PC-3 (cell line): ENCODE data around the gene CELF2. TPM values are rescaled to one million over a fixed set of nuclear protein-coding genes. Genes with fewer than 3 reads are reported as not detected.

Experiments
- ATAC-seq: fragments of 200-7000 bp; cut with Tn5 transposase; 2 replicates; pipeline ENCODE4 v1.9.1; 2020; ENCODE audit warnings: mild to moderate bottlenecking, moderate library complexity
- BruUV-seq: library from RNA; stranded (reverse); fragments of 400-500 nt; replicated peaks from 2 replicates; lab custom pipeline; 2021; lab: Mats Ljungman, UMichigan
- CTCF ChIA-PET: fragments of 300-600 bp; sonication (Branson Sonifier 250); formaldehyde crosslinking; loops from one replicate; lab custom pipeline; 2022; ENCODE audit warnings: antibody characterized with exemption; lab: Charles Lee
- POLR2A ChIA-PET: fragments of 300-600 bp; sonication (Branson Sonifier 250); formaldehyde crosslinking; loops from one replicate; lab custom pipeline; 2022; ENCODE audit warnings: antibody characterized with exemption; ENCODE audit not compliant: unreplicated experiment; lab: Charles Lee
- DNase-seq: peaks from one replicate; pipeline ENCODE4 v3.0.0-alpha.2; 2015
- H2AFZ ChIP-seq: fragments of 300-600 bp; sonication (generic); 2 replicates; pipeline ENCODE4 v1.6.0; 2016; ENCODE audit warnings: antibody characterized with exemption, low read length
- H3F3A ChIP-seq: fragments of 300-600 bp; sonication (generic); one replicate; pipeline ENCODE4 v1.6.0; 2017; ENCODE audit warnings: antibody characterized with exemption, low read length, control low read depth, mild to moderate bottlenecking; ENCODE audit not compliant: unreplicated experiment
- H3K27ac ChIP-seq: fragments of 300-600 bp; sonication (generic); 2 replicates; pipeline ENCODE4 v1.5.1; 2016; ENCODE audit warnings: mild to moderate bottlenecking, low read length
- H3K27me3 ChIP-seq: fragments of 300-600 bp; sonication (generic); 2 replicates; pipeline ENCODE4 v1.6.1; 2016; ENCODE audit warnings: low read length, mixed read lengths
- H3K36me3 ChIP-seq: fragments of 300-600 bp; sonication (generic); 2 replicates; pipeline ENCODE4 v1.6.1; 2016; ENCODE audit warnings: low read depth, mixed run types, low read length, mixed read lengths
- H3K4me1 ChIP-seq: fragments of 300-600 bp; sonication (generic); 2 replicates; pipeline ENCODE4 v1.5.1; 2016; ENCODE audit warnings: low read length; ENCODE audit not compliant: insufficient read depth
- H3K4me2 ChIP-seq: fragments of 300-600 bp; sonication (generic); 2 replicates; pipeline ENCODE4 v1.6.0; 2016; ENCODE audit warnings: low read length
- H3K4me3 ChIP-seq: fragments of 300-600 bp; sonication (generic); 2 replicates; pipeline ENCODE4 v1.5.1; 2016; ENCODE audit warnings: mild to moderate bottlenecking, low read length, mixed read lengths
- H3K79me2 ChIP-seq: fragments of 300-600 bp; sonication (generic); 2 replicates; pipeline ENCODE4 v1.6.1; 2017; ENCODE audit warnings: low read length, mixed read lengths
- H3K9ac ChIP-seq: fragments of 300-600 bp; sonication (generic); 2 replicates; pipeline ENCODE4 v1.6.0; 2016; ENCODE audit warnings: mild to moderate bottlenecking, low read length
- H3K9me2 ChIP-seq: fragments of 300-600 bp; sonication (generic); replicated peaks from 2 replicates; pipeline ENCODE4 v1.6.1; 2016; ENCODE audit warnings: mixed run types, low read length, mixed read lengths
- H3K9me3 ChIP-seq: fragments of 300-600 bp; sonication (generic); 2 replicates; pipeline ENCODE4 v1.6.1; 2016; ENCODE audit warnings: low read length, mixed read lengths
- H4K20me1 ChIP-seq: fragments of 300-600 bp; sonication (generic); 2 replicates; pipeline ENCODE4 v1.6.1; 2016; ENCODE audit warnings: low read length, mixed read lengths
- CTCF ChIP-seq: fragments of 300-600 bp; sonication (generic); conservative IDR thresholded peaks from 2 replicates; pipeline ENCODE4 v1.5.1; 2017; ENCODE audit warnings: antibody characterized with exemption, low read depth, mild to moderate bottlenecking, low read length
- EZH2 ChIP-seq: fragments of 300-600 bp; sonication (generic); IDR thresholded peaks from one replicate; pipeline ENCODE4 v1.6.1; 2017; ENCODE audit warnings: antibody characterized with exemption, mild to moderate bottlenecking, low read length; ENCODE audit not compliant: unreplicated experiment
- EZH2phosphoT487 ChIP-seq: fragments of 300-600 bp; sonication (generic); IDR thresholded peaks from 2 replicates; pipeline ENCODE4 v1.6.1; 2018; ENCODE audit warnings: mild to moderate bottlenecking, antibody characterized with exemption, low read length, borderline replicate concordance
- intact Hi-C: fragments of 100-400 bp; cut with micrococcal nuclease; formaldehyde crosslinking; loops from 2 replicates; pipeline ENCODE4 v1.9.0; 2023
- total RNA-seq: library from RNA; depleted of rRNA; stranded (reverse); fragments of >200 nt; gene quantifications from 2 replicates; pipeline ENCODE4 v1.2.3, GENCODE V29; 2014

CELF2 gene
- total RNA-seq, 1 experiment from 2014 or later = not detected

GRCh38 chr10:11095374-11095801, 77.7 kb downstream of the CELF2 start:
- H3K4me1 ChIP-seq = no peaks in the 10 kb centered on the region
- ChIA-PET POLR2A (no interaction called here), CTCF (no interaction called here)
- no peak overlapping the region for H3K27ac ChIP-seq
- H3F3A ChIP-seq = no peaks in the 10 kb centered on the region
- no peak overlapping the region for H2AFZ ChIP-seq
- H3K9ac ChIP-seq = no peak overlapping the region
- H3K27me3 ChIP-seq = no peaks in the 10 kb centered on the region
- no peaks in the 10 kb centered on the region for H3K36me3 ChIP-seq
- no peaks in the 10 kb centered on the region for H3K9me3 ChIP-seq
- no peaks in the 10 kb centered on the region for H3K9me2 ChIP-seq
- no peak overlapping the region for H3K4me3 ChIP-seq
- no peak overlapping the region for H3K4me2 ChIP-seq
- TF ChIP-seq EZH2 (no peak), CTCF (no peak)
- H4K20me1 ChIP-seq = no peaks in the 10 kb centered on the region
- ATAC-seq = no peak
- BruUV-seq = no TSS peak
- no peaks in the 10 kb centered on the region for H3K79me2 ChIP-seq
- intact Hi-C loops = no loop called here
- no peak for DNase-seq

GRCh38 chr10:11096422-11096821, 78.8 kb downstream of the CELF2 start:
- no peak for DNase-seq
- BruUV-seq = no TSS peak
- TF ChIP-seq EZH2phosphoT487 (no peak), EZH2 (no peak), CTCF (no peak)
- Histone ChIP-seq H3K79me2 (no peaks in the 10 kb centered on the region), H3K27ac (no peak overlapping the region), H3K4me3 (no peak overlapping the region), H3K4me1 (no peaks in the 10 kb centered on the region), H3K27me3 (no peaks in the 10 kb centered on the region), H3K36me3 (no peaks in the 10 kb centered on the region), H3K4me2 (no peak overlapping the region), H3K9me3 (no peaks in the 10 kb centered on the region), H3F3A (no peaks in the 10 kb centered on the region), H3K9ac (no peak overlapping the region), H2AFZ (no peak overlapping the region), H3K9me2 (no peaks in the 10 kb centered on the region), H4K20me1 (no peaks in the 10 kb centered on the region)
- ATAC-seq = no peak
- intact Hi-C loops = no loop called here
- CTCF ChIA-PET = no interaction called here
- POLR2A ChIA-PET = no interaction called here

GRCh38 chr10:11097686-11098085, 80.0 kb downstream of the CELF2 start:
- intact Hi-C loops = no loop called here
- ATAC-seq = no peak
- ChIA-PET POLR2A (no interaction called here), CTCF (no interaction called here)
- Histone ChIP-seq H3K4me3 (no peak overlapping the region), H3K27me3 (no peaks in the 10 kb centered on the region), H3K36me3 (no peaks in the 10 kb centered on the region), H3K4me1 (no peaks in the 10 kb centered on the region), H3K4me2 (no peak overlapping the region), H3K79me2 (no peaks in the 10 kb centered on the region), H3K9me2 (no peaks in the 10 kb centered on the region), H3K9me3 (no peaks in the 10 kb centered on the region), H3K9ac (no peak overlapping the region), H3K27ac (no peak overlapping the region), H3F3A (no peaks in the 10 kb centered on the region), H4K20me1 (no peaks in the 10 kb centered on the region), H2AFZ (no peak overlapping the region)
- no peak for DNase-seq
- no TSS peak for BruUV-seq
- no peak for TF ChIP-seq CTCF
- TF ChIP-seq EZH2 = no peak
- no peak for TF ChIP-seq EZH2phosphoT487
